ENCODE data around the gene SPON1.

SPON1 gene

DNA sequence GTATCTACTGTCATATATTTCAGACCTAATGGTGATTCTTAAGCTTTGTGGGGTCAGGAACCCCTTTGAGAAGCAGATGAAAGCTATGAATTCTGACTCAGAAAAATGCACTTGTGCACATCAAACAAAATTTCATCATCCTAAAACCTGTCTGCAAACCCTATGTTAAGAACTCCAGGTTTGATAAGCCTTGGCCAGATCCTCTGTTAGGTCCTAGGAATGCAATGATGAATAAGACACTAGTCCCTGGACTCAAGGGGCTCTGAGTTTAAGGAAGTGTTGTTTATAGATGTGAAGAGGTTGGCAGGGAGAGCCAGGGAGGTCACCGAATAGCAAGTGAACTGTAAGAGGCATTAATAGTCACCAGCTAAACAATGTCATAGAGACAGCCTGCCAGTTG lies 103.2 kb downstream of the SPON1 start:
- DNase-seq (ENCODE audit: low read depth): no peak
- no peak overlapping the region for H3K4me3 ChIP-seq (ENCODE audit: low read depth, low read length)
- TF ChIP-seq, protein P1, sequence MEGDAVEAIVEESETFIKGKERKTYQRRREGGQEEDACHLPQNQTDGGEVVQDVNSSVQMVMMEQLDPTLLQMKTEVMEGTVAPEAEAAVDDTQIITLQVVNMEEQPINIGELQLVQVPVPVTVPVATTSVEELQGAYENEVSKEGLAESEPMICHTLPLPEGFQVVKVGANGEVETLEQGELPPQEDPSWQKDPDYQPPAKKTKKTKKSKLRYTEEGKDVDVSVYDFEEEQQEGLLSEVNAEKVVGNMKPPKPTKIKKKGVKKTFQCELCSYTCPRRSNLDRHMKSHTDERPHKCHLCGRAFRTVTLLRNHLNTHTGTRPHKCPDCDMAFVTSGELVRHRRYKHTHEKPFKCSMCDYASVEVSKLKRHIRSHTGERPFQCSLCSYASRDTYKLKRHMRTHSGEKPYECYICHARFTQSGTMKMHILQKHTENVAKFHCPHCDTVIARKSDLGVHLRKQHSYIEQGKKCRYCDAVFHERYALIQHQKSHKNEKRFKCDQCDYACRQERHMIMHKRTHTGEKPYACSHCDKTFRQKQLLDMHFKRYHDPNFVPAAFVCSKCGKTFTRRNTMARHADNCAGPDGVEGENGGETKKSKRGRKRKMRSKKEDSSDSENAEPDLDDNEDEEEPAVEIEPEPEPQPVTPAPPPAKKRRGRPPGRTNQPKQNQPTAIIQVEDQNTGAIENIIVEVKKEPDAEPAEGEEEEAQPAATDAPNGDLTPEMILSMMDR (conservative IDR thresholded peaks at IDR 0.05; ENCODE audit: low read depth, low read length): no peak

DNA sequence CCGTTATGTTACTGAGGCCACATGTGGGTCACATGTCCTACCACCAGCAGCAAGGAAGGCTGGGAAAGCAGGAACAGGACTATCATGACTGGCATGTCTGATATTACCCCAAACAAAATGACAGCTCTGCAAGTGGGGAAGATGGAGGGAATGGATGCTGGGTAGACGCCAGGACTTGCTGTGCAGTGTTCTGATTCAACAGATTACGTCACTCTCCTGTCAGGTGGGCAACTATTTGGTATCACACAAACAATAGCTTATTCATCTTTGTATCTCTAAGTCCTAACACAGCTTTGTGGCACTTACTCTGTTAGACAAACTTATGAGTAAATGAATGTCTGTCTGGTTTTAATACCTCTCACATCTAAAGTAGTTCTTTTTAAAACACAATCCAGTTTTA lies 105.2 kb downstream of the SPON1 start:
- DNase-seq (ENCODE audit: low read depth): no peak
- no peak overlapping the region for H3K4me3 ChIP-seq (ENCODE audit: low read depth, low read length)
- TF ChIP-seq, protein P1 (conservative IDR thresholded peaks at IDR 0.05; ENCODE audit: low read depth, low read length): no peak

DNA sequence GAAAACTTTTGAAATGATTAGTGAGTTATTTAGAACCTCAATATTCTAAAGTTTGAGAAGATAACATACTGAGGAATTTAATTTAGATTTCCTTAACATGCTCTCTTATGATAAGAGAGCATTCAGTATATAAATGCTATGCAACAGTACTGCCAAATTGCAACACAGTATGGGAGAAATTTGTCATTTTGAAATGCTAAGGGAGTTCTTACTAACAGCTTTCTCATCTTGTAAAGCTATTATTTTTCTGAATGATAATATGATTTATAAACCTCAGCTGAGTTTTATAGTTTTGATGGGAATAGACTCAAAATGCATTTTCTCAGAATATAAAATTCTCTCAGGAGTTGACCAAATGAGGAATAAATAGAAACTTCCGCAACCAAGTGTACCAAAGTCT lies 108.4 kb downstream of the SPON1 start:
- H3K4me3 ChIP-seq (ENCODE audit: low read depth, low read length): no peak overlapping the region
- DNase-seq (ENCODE audit: low read depth): no peak
- TF ChIP-seq, protein P1 (conservative IDR thresholded peaks at IDR 0.05; ENCODE audit: low read depth, low read length): no peak

DNA sequence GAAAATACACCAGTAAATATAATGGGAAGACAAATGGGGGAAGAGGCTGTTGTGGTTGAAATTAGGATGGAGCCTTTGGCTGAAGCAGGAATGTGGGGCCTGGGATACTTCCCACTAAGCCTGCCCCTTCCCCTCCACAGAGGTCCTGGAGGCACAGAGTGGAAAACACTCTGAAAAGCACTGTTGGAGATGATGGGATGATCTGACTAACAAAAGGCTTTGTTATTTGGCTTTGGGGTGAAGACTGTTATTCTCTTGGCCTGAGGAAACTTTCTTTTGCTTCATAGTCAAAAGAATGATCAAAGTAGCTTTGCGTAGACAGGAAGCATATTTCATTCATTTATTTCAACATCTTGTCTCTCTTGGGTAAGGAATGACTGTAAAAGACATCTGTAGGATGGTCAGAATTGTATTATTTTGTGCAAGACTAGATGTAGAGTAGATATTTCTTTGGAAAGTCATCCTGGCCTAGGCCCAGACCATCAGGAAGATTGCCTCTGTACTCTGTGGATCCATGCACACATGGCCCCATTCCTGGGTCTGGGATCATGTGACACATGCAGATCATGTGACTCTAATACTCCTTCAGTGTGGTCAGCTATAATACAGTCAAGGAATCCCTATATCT lies 111.4 kb downstream of the SPON1 start:
- H3K4me3 ChIP-seq (ENCODE audit: low read depth, low read length): no peak overlapping the region
- TF ChIP-seq, protein P1 (conservative IDR thresholded peaks at IDR 0.05; ENCODE audit: low read depth, low read length): no peak
- DNase-seq (ENCODE audit: low read depth): no peak

DNA sequence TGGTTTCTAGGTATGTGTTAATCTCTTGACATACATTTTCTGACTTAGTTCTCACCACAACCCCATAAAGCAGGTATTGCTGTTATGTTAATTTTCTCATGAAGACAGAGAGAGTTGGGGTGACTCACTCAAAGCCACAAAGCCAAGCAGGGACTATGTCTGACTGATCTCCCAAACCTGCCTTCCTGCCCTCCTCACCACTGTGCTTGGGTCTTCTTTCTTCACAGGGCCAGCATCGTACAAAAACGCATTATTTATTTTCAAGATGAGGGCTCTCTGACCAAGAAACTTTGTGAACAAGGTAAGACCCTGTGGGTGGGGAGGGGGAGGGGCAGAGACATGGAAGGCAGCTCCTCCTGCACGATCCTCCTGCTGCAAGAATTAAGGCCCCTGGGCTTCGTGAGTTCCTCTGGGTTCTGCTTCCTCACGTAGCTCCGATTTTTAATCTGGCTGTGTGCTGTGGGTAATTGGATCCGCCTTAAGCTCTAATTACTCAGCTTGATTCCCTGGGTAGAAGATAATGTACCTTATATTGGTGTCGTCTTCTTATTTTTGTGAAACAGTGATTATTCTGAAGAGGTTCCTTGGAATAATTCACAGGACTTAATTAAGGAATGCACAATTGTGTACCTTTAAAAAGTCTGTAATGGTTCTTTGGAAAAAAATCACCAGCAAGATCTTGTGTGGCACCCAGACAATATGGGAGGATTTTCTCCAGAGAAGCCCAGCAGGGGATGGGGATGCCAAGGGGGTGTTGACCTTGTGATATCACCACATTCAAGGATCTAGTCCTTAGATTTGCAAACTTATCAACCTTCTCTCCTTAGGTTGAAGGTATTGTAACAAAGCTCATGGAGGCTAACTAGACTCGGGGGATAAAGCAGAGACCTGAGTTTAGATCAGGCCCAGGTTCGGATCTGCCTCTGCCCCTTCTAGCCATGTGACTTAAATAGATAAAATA lies 112.9 kb downstream of the SPON1 start:
- H3K4me3 ChIP-seq (ENCODE audit: low read depth, low read length): no peak overlapping the region
- DNase-seq (ENCODE audit: low read depth): no peak

DNA sequence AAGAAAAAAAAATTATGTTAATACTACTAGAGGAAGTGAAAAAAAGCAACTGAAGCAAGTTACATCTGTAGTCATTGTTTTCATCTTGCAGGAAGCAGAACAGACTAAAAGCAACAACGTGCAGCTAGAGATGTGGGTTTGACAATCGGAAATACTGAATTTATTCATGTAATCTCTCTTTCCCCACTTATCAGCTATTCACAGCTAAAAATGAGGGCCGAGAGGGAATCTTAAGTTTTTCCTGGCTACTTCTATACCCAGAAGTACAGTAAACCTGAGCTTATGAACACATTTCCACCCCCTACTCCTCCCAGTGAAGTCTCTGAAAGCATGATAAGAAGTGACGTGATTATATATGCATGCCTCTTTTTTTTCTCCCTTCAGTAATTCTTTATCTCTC lies 116.5 kb downstream of the SPON1 start:
- DNase-seq (ENCODE audit: low read depth): no peak
- TF ChIP-seq, protein P1 (conservative IDR thresholded peaks at IDR 0.05; ENCODE audit: low read depth, low read length): no peak
- H3K4me3 ChIP-seq (ENCODE audit: low read depth, low read length): no peak overlapping the region

More for the DNA sequence above, 112.9 kb downstream of the SPON1 start:
- TF ChIP-seq, protein P1 (conservative IDR thresholded peaks at IDR 0.05; ENCODE audit: low read depth, low read length): no peak

All from choroid plexus epithelial cell (primary cell).